Measurements from ENCODE around the gene METAP1D.

DNA sequence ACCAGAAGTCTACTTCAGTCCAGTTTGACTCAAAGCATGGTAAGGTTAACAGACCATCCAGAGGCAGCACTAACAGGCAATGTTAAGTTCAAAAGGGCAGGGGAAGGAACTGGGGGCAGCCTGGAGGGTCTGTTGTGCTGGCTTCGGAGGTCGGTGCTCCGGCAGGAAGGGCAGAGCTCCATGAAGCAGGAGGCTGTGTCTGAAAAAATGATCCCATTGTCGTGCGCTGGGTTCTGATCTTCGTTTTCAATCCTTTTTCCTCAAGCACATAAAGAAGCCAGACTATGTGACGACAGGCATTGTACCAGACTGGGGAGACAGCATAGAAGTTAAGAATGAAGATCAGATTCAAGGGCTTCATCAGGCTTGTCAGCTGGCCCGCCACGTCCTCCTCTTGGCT is 63.7 kb downstream of the METAP1D start:
- no peak for TF ChIP-seq CHD2 (IDR thresholded peaks at IDR 0.05; ENCODE audit: low read length, partially characterized antibody)
- no peak for TF ChIP-seq HEYL (CRISPR knock-in tag; IDR thresholded peaks at IDR 0.05)
- no peak for TF ChIP-seq POLR2A (IDR thresholded peaks at IDR 0.05; ENCODE audit: low read length)
- TF ChIP-seq TP53 (CRISPR knock-in tag; IDR thresholded peaks at IDR 0.05) = no peak
- TF ChIP-seq NPAS2 (CRISPR knock-in tag; IDR thresholded peaks at IDR 0.05; ENCODE audit: borderline replicate concordance) = no peak
- no peak for TF ChIP-seq POLR2AphosphoS2 (conservative IDR thresholded peaks at IDR 0.05; ENCODE audit: low read length)
- no peak for TF ChIP-seq CTCF (IDR thresholded peaks at IDR 0.05)
- TF ChIP-seq ESRRA (IDR thresholded peaks at IDR 0.05; ENCODE audit: borderline replicate concordance, low read length) = no peak
- no peak for TF ChIP-seq ZNF302 (CRISPR knock-in tag; IDR thresholded peaks at IDR 0.05)
